Measurements from ENCODE around the gene AGO1.
A peak's percentile ranks its signal among the peaks of the same experiment; 100 is the strongest.
"Not testable (repeated sequence)": the region's sequence is repeated elsewhere in the genome, so short reads cannot be mapped to it uniquely, and the experiment has no call there.

AGO1 gene

DNA sequence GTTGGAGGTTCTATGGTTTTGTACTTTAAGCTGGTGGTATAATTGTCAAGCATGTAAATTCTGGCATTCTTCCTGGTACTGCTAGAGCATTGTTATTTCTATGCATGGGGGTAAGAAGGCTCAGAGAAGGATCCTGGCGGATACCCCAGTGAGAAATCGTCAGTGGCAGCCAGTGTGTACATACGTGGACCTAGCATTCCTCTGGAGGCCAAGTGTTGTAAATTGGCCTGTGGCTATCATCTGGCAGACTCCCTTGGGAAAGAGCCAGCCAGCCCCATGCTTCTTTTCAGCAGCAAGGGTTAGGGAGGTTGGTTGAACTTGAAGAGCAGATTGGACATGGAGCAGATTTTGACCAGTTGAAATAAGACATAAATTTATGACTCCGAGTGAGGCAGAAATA, 42.7 kb downstream of the AGO1 start:
- DNase-seq = no peak

DNA sequence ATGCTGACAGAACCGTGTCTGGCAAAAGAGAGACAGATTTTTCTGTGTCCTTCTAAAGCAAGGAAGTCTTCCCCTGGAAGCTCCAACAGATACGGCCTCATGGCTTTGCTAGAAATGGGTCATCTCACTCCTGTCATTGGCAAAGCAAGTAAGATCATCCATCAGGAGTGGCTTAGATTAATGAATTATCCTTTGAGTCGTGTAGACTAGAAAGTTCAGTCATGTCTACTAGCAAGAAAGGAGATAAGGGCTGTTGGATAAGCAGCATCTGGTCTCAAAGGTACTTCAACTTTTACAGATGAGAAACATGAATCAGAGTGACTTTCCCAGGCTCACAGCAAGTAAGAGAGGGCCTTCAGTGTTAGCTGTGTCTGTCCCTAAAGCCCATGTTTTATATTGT, 44.5 kb downstream of the AGO1 start:
- DNase-seq = no peak

DNA sequence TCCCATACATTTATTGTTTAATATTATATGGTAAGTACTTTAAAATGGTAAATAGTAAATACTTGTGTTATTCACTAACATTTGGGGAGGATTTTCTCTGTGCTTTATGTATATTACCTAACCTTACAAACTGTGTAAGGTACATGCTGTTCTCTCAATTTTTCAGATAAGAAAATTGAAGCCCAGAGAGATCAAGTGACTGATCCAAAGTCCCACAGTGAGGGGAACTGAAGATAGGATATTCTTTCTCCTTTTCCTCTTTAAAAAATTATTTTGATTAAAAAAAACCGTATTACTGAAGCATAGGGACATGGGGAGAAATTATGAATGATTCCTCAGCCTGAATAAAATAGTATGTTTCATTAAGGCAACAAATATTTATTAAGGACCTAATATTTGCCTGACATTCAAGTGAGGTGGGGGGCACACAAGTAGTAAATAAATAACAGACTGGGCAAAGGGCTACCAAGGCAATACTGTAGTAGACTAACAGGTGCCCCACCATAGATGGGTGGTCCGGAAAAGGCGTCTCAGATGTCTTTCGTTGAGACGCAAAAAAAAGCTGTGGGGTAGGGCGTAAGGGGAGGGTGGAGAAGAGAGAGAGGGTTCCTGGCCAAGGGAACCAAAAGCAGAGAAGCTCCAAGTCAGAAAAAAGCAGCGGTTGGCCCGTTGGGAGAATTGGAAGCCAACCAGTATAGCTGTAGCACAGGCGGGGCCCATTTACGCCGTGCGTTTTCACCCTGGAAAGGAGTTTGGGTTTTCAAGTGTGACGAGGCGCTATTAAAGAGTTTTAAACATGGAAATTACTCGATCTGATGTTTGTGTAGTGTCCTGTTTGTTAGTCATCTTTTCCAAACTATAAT, 47.0 kb downstream of the AGO1 start:
- DNase-seq = no peak

DNA sequence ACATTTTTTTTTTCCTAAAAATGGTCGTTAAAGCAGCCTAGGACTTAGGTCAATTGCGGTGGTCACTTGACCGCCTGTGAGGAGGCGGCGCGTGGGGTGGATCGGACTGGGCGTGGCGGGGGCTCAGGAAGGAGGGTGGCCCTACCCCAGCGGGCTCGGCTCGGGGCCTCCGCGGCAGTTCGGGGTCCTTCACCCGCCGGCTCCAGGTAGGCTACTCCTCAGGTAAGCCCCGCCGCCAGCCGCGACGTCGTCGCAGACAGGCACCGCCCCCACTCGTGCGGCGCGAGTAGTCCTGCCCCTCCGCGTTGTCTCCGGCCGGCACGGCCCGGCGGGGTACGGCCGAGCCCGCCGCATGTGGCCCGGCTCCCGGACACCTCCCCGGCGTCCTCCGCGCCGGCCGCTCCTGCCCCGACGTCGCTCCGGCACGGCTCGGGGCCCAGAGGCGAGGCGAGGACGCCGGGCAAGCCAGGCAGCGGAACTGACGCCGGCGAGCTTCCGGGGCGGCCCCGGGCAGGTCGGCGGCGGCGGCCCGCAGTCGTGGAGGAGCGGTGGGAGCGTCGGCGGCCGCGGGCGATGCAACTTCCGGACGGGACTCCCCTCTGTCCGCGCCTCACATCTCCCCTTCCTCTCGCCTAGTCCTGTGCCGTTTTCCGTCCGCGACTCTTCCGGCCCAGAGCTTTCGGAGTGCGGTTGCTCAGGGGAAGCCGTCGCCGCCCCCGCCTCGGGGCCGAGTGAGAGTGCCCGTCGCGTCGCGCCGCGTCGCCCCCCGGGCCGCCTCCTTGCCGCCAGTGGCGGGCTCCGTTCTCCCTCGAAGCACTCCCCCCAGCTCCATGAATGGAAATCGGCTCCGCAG, 47.8 kb downstream of the AGO1 start, which contains the start of gene AGO3:
TSS of gene AGO3 (plus strand) at position 513 of the 853 bp plus-strand sequence. CDS start at position 835, 322 bp downstream.
- DNase-seq = peak; percentile 69 to 79 (median 72)

DNA sequence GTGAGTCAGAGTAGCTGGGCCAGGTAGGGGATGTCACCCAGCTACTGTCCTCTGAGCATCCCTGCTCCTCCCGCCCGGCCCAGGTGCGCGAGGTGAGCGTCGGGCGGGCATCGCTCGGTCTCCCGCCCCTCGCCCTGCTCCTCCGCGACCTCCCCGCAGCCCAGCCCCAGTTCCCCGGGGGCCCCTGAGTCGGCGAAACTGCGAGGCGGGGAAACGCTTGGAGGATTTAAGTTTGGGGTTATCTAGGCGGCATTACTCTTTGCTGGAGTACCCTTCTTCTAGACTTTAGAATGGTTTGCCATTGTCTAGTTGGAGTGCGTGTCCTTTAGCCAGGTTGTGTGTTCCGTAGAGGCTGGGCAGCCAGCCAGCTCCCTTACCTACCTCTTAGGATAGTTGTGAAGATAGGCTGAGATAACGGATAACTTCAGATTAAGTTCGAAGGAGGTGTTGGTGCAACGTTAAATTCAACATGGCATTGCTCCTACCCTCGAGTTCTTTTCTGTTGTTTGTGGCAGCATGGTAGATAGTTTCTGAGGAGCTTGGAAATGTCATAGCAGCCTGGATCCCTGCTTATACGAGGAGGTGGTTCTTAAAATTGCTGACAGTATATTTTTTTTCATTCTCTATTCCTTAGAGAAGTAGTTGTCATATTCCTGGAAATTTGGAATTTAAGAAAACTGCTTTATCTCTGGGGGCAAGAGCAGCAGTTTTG, 48.6 kb downstream of the AGO1 start:
- DNase-seq = no peak

DNA sequence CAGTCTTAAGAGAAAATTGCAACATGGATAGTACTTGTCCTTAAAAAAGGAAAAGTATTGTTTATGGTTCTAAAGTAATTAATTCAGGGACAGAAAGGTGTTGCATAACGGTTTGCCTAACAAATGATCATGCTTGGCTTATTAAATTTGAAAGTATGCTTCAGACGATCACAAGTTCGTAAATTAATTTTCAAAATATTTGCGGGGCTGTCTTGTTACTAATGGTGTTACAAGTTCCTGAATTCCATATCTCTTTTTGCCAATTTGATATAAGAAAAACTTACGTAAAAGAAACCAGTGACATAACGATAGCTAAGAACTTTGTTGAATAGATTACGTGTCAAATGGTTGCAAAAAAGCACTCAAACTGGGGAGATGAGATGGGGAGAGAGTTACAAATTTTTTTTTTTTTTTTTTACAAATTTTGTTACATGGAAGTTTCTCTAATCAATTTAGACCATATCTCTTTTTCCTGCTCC, 49.2 kb downstream of the AGO1 start:
- DNase-seq = no peak

DNA sequence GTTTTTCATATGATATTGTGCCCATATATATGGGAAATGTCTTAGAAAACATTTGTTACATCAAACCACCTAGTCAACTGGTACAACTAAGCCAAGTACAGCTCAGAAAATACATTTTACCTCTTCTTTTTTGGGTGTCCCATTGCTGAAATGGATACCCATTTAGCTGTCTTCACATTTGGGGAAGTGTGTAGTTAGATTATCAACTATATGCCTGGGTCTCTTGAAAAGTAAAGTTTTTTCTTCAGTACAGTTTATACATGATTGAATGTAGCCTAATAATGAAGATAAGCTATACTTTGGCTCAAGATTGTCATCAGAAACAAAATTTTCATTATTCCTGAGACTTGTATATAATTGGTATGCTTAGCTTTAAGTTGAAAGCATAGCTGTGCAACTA, 49.9 kb downstream of the AGO1 start:
- DNase-seq = no peak

DNA sequence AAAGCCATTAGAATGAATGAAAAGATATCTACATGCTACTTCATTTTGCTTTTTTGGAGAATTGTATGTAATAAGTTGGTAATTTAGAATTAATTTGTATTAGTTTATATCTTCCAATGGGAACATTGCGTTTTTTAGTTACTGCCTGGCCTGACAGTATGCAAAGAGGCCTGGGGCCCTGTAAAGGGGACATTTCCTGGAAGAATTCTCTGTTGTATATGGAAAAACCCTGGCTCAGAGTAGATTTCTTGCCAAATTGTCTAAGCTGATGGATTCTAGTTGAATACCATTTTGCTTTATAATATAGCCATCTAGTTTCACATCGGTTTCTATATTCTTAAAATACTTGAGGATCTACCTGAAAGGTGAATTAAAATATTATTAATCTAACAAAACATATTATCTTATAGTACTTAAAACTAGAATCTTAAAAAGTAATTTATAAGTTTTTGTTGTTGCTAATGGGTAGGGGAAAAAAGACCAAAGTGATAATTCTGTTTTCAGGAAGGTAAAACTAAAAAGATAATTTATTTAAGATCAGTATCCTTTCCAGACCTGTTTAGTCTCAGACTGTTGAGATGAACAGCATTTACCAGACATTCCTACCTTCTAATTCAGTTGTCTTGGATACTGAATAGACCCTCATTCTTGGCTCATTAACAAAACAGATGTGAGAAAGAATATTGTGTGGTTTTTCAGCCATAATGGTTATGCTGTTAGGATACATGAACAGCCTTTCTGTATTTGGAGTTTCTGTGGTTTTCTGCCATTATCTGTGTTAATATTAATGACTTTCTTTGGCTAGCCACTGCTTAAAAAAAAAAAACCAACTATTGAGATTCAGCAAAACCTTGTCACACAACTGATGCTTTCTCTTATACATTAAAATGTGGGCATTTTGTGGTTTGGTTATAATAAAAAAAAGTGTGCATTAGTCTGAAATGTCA, 52.7 kb downstream of the AGO1 start:
- no peak for DNase-seq

DNA sequence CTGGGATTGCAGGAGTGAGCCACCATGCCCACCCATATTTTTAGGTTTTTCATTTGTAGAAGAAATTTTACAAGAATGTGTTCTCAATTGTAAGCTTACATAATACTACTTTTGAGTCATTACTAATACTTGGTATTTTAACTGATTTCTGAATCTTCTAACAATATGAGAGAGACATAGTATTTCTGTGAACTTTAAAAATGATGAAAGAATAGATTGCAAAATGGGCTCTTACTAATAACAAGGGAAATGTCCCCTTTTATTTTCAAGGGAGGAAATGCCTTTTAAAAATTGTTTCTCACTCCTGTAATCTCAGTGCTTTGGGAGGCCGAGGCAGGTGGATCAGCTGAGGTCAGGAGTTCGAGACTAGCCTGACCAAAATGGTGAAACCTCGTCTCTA, 53.8 kb downstream of the AGO1 start:
- no peak for DNase-seq

DNA sequence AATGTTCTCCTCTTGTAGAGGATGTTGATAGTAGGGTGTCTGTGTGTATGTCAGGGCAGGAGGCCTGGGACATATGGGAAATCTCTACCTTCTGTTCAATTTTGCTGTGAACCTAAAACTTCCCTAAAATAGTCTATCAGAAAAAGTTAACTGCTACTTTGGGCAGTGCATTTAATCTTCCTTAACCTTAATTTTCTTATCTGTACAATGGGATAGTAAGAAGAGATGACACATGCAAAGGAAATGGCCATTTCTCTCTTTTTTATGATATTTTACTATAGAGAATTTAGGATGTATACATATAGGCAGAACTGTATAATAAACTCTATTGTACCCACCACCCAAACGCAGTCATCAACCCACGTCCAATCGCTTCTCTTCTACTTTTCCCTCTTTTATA, 56.5 kb downstream of the AGO1 start:
- no peak for DNase-seq

DNA sequence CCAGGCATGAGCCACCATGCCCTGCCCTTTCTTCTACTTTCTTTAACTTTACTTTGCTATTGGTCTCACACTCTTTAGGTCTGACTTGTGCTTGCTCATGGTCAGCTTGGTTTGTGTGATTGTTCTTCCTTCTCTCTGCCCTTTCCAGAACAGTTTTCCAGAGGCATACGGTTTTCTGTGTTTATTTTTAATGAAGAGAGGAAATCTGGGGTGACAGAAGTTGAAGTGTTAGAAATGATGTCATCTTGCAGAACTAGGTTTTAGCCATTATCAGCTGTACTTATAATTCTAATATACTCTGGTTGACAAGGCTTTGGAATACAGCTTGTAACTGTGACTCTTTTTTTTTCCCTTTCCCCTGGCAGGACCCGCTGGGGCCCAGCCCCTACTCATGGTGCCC, 62.3 kb downstream of the AGO1 start:
- no peak for DNase-seq

DNA sequence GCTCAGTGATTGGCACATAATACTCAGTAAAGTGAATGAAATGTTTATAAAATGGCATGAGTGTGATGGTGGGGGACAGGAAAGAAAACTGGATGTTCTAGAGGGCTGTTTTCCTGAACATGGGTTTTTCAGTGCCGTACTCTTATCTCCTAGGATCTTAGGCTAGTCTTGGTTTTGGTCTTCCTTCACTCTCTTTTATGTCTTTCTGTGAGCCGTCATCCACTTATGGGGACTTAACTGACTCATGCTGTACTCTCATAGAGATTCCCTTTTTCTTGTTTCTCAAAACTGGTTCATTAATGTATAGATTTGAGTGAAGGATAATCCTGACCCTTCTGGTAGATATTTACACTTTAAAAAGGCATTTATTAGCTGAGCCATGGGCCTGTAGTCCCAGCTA, 64.5 kb downstream of the AGO1 start:
- no peak for DNase-seq

DNA sequence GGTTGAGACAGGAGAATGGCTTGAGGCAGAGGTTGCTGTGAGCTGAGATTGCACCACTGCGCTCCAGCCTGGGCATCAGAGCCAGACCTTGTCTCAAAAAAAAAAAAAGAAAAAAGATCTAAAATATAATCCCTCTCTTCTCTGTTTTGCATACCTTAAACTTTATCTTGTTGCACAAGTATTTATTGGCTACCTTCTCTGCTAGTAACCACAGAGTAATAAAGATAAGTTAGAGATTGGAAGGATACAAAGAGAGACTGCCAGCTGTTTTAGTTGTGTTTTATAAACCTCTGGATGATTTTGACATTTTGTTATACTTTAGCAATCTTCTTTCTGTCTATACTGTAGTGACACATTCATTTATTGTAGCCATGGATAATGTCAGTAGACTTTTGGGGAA, 75.5 kb downstream of the AGO1 start:
- DNase-seq = no peak

DNA sequence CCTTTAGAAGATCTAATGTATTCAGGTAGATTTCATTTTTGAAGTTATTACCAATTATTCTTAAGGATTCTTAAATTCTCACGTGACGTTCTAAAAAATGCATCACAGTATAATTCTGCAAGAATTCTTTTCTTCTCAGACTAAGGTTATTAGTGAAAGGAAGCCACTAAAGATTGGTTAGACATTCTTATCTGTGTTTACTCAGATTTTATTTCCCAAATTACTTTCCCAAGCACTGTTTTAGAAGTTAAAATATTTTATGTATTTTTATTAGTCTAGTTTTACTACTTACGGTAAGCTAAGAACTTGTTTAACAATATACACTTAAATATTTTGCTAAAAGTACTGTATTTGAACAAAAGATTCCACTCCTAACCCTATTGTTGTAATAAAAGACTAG, 76.3 kb downstream of the AGO1 start:
- DNase-seq = no peak

DNA sequence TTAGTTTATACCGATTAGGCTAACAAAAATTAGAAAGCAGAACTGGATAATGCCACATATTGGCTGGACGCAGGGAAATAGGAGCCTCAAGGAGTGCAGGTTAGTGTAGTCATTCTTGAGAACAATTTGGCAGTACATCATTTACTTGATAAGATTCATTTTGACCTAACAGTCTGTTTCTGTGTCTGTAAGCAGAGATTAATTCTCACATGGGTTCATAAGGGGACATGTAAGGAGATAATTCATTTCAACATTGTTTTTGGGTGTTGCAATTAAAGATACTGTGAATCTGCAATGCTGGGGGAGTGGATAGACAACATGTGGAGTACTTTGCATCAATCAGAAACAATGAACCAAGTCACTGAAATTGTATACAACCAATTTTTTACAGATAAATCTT, 79.9 kb downstream of the AGO1 start:
- no peak for DNase-seq

DNA sequence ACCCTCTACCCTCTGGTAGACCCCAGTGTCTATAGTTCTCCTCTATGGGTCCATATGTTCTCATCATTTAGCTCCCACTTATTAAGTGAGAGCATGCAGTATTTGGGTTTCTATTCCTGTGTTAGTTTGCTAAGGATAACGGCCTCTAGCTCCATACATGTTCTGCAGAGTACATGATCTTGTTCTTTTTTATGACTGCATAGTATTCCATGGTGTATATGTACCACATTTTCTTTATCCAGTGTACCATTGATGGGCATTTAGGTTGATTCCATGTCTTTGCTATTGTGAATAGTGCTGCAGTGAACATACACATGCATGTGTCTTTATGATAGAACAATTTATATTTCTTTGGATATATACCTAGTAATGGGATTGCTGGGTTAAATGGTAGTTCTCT, 81.3 kb downstream of the AGO1 start:
- not testable (repeated sequence) for DNase-seq

DNA sequence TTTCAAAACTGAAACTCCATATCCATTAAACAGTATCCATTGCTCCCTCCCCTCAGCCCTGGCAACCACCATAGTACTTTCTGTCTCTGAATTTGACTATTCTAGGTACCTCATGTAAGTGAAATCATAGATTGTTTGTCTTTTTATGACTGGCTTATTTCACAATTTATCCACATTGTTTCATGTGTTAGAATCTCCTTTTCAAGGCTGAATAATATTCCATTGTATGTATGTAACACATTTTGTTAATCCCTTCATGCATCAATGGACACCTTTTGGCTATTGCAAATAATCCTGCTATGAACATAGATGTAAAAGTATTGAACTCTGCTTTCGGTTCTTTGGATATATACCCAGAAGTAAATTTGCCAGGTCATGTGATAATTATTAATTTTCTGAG, 85.4 kb downstream of the AGO1 start:
- DNase-seq = no peak

DNA sequence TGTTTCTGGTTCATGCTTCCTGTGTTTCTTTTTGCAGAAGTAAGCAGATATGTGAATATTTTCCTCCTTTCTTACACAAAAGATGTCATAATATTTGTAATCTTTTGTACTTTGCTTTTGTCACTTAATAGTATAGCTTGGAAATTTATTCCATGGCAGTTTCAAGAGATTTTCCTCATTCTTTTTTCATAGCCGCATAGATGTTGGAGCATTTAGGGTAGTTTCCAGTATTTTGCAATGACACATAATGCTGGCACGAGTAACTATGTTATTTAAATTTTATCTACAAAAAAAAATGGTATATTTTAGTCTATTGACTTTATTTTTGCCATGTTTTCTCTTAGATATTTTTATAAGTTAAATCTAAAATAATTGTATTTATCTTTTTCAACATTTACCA, 88.6 kb downstream of the AGO1 start:
- no peak for DNase-seq

DNA sequence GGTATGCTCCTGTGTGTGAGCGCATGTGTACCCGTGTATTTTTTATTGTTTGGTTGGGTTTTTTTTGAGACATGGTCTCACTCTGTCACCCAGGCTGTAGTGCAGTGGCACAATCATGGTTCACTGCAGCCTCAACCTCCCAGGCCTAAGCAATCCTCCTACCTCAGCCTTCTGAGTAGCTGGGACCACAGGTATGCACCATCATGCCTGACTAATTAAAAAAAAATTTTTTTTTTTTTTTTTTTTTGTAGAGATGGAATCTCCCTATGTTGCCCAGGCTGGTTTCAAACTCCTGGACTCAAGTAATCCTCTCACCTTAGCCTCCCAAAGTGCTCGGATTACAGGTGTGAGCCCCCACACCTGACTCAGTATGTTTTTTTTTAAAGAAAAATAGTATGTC, 89.6 kb downstream of the AGO1 start:
- not testable (repeated sequence) for DNase-seq

DNA sequence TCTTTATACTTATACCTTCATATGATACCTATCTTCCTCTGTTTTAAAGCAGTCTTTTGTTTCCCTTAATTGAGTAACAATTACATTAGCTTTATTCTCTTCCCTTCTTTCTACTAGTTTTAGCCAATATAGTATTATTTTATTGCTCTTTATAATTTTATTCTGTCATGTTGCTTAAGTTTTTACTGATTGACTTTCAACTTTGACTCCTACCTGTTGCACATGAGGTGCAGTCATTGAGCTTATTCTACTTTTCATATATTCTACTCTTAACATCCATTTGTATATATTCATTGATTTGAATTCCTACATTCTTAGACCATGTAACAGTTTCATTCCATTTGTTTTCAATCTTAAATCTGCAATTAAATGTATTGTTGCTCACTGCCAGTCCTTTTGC, 97.1 kb downstream of the AGO1 start:
- no peak for DNase-seq

All from activated naive CD4-positive, alpha-beta T cell (primary cell).